ENCODE results near the gene LRP1B. TPM values are rescaled to one million over a fixed set of nuclear protein-coding genes. Genes with fewer than 3 reads are reported as not detected.

LRP1B gene
- total RNA-seq, 4 donors from 2014 or later: 3.3 to 11.1 (median 4.6) TPM

GRCh38 chr2:140648393-140648792, 1482.4 kb downstream of the LRP1B start:
- no peaks in the 10 kb centered on the region for H3K4me1 ChIP-seq
- ATAC-seq (no peak), DNase-seq (no peak)
- intact Hi-C loops (cut with DNase I; ENCODE audit: low total_unique reads) (no loop called here), in situ Hi-C loops (cut with MboI; ENCODE audit: low sequenced_read_pairs in 4 of 4) (no loop called here)
- TF ChIP-seq, protein P1, sequence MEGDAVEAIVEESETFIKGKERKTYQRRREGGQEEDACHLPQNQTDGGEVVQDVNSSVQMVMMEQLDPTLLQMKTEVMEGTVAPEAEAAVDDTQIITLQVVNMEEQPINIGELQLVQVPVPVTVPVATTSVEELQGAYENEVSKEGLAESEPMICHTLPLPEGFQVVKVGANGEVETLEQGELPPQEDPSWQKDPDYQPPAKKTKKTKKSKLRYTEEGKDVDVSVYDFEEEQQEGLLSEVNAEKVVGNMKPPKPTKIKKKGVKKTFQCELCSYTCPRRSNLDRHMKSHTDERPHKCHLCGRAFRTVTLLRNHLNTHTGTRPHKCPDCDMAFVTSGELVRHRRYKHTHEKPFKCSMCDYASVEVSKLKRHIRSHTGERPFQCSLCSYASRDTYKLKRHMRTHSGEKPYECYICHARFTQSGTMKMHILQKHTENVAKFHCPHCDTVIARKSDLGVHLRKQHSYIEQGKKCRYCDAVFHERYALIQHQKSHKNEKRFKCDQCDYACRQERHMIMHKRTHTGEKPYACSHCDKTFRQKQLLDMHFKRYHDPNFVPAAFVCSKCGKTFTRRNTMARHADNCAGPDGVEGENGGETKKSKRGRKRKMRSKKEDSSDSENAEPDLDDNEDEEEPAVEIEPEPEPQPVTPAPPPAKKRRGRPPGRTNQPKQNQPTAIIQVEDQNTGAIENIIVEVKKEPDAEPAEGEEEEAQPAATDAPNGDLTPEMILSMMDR (IDR thresholded peaks at IDR 0.05 in 4 of 5, conservative IDR thresholded peaks at IDR 0.05 in 1 of 5): no peak
- TF ChIP-seq POLR2A (IDR thresholded peaks at IDR 0.05): no peak
- H3K27ac ChIP-seq: no peak overlapping the region
- H3K36me3 ChIP-seq: no peaks in the 10 kb centered on the region
- no peak overlapping the region for H3K4me3 ChIP-seq
- no peaks in the 10 kb centered on the region for H3K27me3 ChIP-seq
- no peaks in the 10 kb centered on the region for H3K9me3 ChIP-seq

DNA sequence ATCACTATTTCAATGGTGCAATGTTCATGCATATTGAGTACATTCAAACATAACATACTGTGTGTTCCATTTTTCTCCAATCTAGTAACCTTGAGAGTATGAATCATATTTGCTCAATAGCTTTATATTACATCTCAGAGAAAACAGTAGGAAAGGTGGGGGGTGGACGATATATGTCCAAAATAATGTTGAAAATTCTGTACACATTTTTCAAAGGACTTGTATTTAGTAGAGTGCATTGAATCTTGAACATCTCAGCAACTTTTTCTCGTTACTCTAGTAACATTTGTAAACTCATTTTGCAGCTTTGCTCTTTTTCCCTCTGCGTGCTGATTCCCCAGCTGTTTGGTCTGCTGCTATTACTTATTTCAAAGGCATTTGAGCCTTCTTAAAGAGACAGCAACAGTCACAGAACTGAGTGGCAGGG, 1487.0 kb downstream of the LRP1B start:
- ATAC-seq (no peak), DNase-seq (no peak)
- in situ Hi-C loops (cut with MboI; ENCODE audit: low sequenced_read_pairs in 4 of 4): no loop called here
- intact Hi-C loops (cut with DNase I; ENCODE audit: low total_unique reads): no loop called here
- Histone ChIP-seq H3K9me3 (no peaks in the 10 kb centered on the region), H3K4me1 (no peaks in the 10 kb centered on the region), H3K27me3 (no peaks in the 10 kb centered on the region), H3K4me3 (no peak overlapping the region), H3K36me3 (no peaks in the 10 kb centered on the region), H3K27ac (no peak overlapping the region)
- TF ChIP-seq, protein P1 (IDR thresholded peaks at IDR 0.05 in 4 of 5, conservative IDR thresholded peaks at IDR 0.05 in 1 of 5): no peak
- TF ChIP-seq POLR2A (IDR thresholded peaks at IDR 0.05): no peak

DNA sequence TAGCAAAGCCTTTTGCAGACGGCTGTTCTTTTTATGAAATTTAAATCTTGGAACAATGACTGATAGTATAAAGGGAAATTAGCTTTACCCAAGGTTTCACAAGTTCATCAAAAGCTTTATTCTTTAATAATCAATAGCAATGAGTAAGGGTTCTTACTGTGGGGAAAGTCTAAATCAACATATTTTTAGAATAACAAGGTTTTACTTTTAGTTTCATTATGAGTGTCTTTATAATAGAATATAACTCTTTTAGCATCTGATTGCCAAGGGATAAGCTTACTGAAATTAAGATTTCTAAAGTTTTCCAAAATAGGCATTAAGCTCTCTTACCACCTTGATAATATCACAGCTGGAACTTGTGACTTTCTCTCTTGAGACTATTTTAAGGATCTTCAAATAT, 1489.7 kb downstream of the LRP1B start:
- Histone ChIP-seq H3K27ac (no peak overlapping the region), H3K4me3 (no peak overlapping the region), H3K27me3 (no peaks in the 10 kb centered on the region), H3K36me3 (no peaks in the 10 kb centered on the region), H3K9me3 (no peaks in the 10 kb centered on the region), H3K4me1 (no peaks in the 10 kb centered on the region)
- in situ Hi-C loops (cut with MboI; ENCODE audit: low sequenced_read_pairs in 4 of 4) (no loop called here), intact Hi-C loops (cut with DNase I; ENCODE audit: low total_unique reads) (no loop called here)
- TF ChIP-seq POLR2A (IDR thresholded peaks at IDR 0.05): no peak
- TF ChIP-seq, protein P1 (IDR thresholded peaks at IDR 0.05 in 4 of 5, conservative IDR thresholded peaks at IDR 0.05 in 1 of 5): no peak
- ATAC-seq (no peak), DNase-seq (no peak)

DNA sequence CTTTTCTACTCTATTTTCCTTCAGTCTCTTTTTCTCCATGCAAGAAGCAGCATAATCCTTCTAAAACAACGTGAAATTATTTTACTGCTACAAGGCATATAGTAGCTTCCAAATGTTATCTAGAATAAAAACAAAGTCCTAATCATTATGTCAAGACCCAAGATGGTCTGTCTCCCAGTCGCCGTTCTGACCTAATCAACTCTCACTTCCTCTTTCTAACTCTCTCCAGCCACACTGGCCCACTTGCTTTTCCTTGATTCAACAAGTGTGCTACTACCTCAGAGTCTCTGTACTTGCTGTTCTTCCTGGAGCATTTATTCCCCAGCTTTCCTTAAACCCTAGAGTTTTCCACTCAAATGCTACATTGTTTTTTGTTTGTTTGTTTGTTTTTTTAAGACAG, 1491.2 kb downstream of the LRP1B start:
- TF ChIP-seq, protein P1 (IDR thresholded peaks at IDR 0.05 in 4 of 5, conservative IDR thresholded peaks at IDR 0.05 in 1 of 5): no peak
- no peak for TF ChIP-seq POLR2A (IDR thresholded peaks at IDR 0.05)
- Histone ChIP-seq H3K27ac (no peak overlapping the region), H3K36me3 (no peaks in the 10 kb centered on the region), H3K27me3 (no peaks in the 10 kb centered on the region), H3K4me1 (no peaks in the 10 kb centered on the region), H3K4me3 (no peak overlapping the region), H3K9me3 (no peaks in the 10 kb centered on the region)
- in situ Hi-C loops (cut with MboI; ENCODE audit: low sequenced_read_pairs in 4 of 4): no loop called here
- ATAC-seq: no peak
- no peak for DNase-seq
- intact Hi-C loops (cut with DNase I; ENCODE audit: low total_unique reads): no loop called here

GRCh38 chr2:140630557-140630956, 1500.3 kb downstream of the LRP1B start:
- ATAC-seq (no peak), DNase-seq (no peak)
- Histone ChIP-seq H3K27me3 (no peaks in the 10 kb centered on the region), H3K4me3 (no peak overlapping the region), H3K27ac (no peak overlapping the region), H3K9me3 (no peaks in the 10 kb centered on the region), H3K4me1 (no peaks in the 10 kb centered on the region), H3K36me3 (no peaks in the 10 kb centered on the region)
- TF ChIP-seq, protein P1 (IDR thresholded peaks at IDR 0.05 in 4 of 5, conservative IDR thresholded peaks at IDR 0.05 in 1 of 5): no peak
- TF ChIP-seq POLR2A (IDR thresholded peaks at IDR 0.05): no peak
- intact Hi-C loops (cut with DNase I; ENCODE audit: low total_unique reads): no loop called here
- in situ Hi-C loops (cut with MboI; ENCODE audit: low sequenced_read_pairs in 4 of 4): no loop called here
